NCI-H2171 treated with DMSO at 0.1 percent for 48 hours (cell line): ENCODE results near the gene RIT1.

ENCODE experiments used
- DNase-seq: peaks from one replicate; lab custom pipeline; 2025; lab: John Stamatoyannopoulos, UW

The RIT1 gene

DNA sequence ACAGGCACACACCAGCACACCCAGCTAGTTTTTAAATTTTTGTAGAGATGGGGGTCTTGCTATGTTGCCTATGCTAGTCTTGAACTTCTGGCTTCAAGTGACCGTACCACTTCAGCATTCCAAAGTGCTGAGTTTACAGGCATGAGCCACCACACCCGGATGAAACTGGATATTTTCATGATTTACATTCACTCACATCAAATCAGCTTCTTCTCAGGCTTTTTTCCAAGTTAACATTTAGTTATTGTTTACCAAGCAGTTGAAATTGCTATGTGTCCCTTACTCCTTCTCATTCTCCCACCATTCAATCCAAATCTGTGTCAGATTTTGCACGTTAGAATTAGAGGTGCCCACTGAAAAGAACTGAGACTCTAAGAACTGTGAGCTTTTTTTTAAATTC, 18.4 kb downstream of the RIT1 start:
- DNase-seq: no peak

- DNase-seq: no peak
These were observed 20.9 kb downstream of the RIT1 start for GRCh38 chr1:155890251-155890650.

DNA sequence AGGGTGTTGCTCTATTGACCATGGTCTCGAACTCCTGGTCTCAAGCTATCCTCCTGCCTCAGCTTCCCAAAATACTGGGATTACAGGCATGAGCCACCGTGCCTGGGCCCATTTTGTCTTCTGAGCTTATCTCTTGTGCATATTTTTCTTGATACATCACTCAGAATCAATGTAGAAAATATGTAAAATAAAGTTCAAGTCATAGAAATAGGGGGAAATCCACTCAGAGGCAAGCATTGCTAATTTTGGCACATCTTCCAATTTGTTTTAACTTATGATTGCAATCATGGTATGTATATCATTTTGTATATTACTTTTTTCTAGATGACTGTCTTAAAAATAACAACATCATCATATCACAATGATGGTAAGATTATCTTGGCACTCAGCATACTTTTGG, 21.6 kb downstream of the RIT1 start:
- DNase-seq: no peak

GRCh38 chr1:155888481-155888880, 22.7 kb downstream of the RIT1 start:
- no peak for DNase-seq

GRCh38 chr1:155884982-155885381, 26.2 kb downstream of the RIT1 start:
- no peak for DNase-seq

- DNase-seq: no peak
These were observed 26.9 kb downstream of the RIT1 start for GRCh38 chr1:155884031-155884960.

GRCh38 chr1:155882766-155883165, 28.4 kb downstream of the RIT1 start:
- no peak for DNase-seq

DNA sequence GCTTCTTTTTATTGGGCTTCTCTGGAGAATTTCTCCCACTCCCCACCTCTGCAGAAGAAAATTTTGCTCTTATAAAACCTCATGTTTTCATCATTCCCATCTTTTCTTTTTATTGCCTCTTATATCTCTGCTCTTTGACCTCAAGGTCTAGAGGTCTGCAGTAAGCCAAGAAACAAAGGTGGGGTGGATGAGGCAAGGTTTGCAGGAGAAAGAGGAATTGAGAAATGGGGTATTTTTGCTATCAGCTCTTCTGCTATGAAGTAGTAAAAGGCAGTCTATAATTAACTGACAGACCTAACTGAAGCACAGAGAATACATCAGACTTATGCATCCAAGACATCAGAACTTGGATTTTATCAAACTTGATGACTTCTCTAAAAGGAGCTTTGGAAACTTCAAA, 28.9 kb downstream of the RIT1 start:
- DNase-seq: no peak

DNA sequence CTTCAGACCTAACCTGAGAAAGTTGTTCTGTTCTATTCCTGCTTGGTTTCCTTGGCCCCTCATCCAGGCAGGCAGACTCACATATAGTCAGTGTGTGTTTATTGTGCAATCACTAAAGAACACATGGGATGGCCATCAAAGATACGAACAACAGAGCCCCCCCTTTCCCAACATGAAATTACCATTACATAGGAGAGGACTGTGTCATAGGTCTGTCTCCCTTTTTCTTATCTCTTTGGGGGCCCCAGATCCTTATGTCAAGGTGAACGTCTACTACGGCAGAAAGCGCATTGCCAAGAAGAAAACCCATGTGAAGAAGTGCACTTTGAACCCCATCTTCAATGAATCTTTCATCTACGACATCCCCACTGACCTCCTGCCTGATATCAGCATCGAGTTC, 30.2 kb downstream of the RIT1 start:
- DNase-seq: no peak

DNA sequence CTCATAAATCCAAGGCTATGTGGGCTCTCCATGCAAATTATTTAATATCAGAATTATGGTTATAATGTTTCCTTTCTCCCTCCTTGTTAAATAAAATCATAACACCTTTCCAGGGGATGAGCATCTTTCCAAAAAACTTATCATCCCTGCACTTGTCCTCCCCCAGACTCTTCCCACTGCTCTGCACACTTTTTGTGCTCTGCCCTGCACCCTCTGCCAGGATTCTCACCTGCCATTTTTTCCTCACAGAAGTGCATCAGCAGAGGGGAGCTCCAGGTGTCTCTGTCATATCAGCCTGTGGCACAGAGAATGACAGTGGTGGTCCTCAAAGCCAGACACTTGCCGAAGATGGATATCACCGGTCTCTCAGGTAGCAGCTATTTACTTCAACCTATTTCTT, 30.9 kb downstream of the RIT1 start:
- DNase-seq: no peak

DNA sequence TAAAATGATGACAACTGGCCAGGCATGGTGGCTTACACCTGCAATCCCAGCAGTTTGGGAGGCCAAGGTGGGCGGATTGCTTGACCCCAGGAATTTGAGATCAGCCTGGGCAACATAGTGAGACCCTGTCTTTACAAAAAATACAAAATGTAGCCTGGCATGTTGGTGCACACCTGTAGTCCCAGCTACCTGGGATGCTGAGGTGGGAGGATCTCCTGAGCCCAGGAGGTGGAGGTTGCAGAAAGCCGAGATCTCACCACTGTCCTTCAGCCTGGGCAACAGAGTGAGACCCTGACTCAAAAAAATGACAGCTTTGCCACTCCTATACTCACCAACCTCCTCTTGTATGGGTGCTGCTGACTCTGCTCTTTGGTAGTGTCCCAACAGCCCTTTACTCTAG, 33.2 kb downstream of the RIT1 start:
- no peak for DNase-seq

GRCh38 chr1:155873860-155874259, 37.3 kb downstream of the RIT1 start:
- no peak for DNase-seq

- DNase-seq: no peak
These were observed 38.6 kb downstream of the RIT1 start for GRCh38 chr1:155872527-155872926.

DNA sequence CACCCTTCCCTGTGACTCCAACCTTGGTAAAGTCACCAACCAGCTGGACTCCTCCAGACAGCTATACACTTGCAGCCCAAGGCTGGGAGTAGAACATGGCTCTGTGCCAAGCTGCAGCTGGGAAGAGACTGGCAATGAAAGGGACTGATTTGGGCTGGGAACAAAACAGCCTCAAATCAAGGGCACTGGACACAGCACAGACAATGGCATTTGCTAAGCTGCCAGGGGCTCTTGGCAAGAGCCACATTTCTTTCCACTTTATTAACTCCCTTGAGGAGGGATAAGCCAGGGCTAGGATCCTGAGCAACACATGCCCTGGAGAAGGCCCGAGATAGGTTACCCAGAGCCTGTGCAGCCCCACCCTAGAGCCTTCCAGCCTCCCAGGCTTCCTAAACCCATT, 39.8 kb downstream of the RIT1 start:
- DNase-seq: peak; percentile 60

DNA sequence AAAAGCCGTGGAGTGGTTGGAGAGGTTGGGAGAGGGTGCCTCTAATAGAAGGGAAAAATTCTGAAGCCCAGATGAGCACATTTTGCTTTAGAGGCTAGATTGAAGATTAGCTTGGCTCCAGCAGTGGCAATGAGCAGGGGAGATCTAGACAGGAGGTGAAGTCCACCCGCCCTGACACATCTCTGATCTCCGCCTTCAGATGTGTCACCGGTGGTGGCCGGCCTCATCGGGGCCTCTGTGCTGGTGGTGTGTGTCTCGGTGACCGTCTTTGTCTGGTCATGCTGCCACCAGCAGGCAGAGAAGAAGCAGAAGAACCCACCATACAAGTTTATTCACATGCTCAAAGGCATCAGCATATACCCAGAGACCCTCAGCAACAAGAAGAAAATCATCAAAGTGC, 43.4 kb downstream of the RIT1 start:
- no peak for DNase-seq

DNA sequence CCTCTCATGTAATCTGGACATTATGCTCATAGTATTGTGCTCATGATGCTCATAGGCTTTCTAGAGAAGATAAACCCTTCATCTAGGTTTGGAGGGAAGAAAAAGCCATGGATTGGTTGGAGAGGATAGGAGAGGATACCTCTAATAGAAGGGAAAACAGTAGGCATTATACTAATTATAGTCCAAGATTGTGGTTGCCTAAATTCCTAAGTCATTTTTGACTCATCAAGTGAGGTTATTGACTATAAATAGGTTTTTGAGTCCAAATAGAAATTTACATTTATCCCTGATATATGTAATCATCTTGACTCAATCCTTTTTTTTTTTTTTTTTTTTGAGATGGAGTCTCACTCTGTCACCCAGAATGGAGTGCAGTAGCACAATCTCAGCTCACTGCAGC, 46.8 kb downstream of the RIT1 start:
- DNase-seq: no peak

GRCh38 chr1:155861896-155862295, 49.3 kb downstream of the RIT1 start:
- no peak for DNase-seq

GRCh38 chr1:155860970-155861510, 50.1 kb downstream of the RIT1 start:
- peak; percentile 59 for DNase-seq

DNA sequence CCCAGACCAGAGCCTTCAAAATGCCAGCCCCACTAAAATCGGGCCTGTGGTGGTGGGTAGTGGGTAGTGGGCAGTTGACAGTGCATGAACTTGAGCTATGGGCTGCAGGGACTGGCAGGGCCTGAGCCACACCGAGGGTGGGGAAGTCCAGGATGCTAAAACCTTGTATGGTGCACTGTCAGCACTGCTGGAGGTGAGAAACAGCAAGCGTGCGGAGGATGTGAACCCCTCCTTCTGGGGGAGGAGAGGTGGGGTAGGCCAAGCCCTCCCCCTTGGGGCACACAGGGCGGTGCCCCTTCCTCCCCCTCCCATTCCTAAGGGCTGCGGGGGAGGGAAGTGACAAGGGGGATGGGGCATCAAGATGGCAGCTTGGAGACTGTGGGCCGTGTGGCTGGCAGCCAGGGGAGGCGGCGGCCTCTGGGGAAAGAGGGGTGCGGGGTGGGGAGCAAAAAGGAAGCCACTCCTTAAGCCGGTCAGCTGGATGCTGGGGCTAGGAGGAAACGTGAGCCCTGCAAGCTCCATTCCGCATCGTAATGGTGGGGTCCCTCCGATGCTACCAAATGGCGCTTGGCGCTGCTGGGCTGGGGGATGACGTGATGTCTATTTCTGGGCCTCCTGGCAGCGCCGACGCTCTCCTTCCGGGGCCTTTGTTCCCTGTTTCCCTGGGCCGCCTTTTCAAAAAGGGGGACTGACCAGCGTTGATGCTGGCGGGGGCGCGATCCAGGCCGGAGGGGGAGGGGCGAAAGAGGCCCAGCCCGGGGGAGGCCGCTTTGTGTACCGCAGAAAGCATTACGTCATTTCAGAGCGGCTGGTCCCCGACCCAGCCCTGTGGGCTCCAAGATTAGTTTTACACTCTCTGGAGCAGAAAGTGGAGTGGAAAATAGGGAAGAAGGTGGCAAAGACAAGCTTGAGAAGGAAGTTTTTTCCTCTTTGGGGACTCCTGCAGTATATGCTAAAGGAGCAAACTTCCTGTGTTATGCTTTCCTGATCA, 51.0 kb downstream of the RIT1 start:
- DNase-seq: peak; percentile 97

- peak; percentile 96 for DNase-seq
These were observed 51.8 kb downstream of the RIT1 start, which contains the start of gene SYT11 for GRCh38 chr1:155859234-155859829. Gene SYT11, plus strand, starts transcription at chr1:155859567. Its CDS starts 195 bp downstream, at chr1:155859762.

GRCh38 chr1:155858800-155859233, 52.3 kb downstream of the RIT1 start:
- DNase-seq: no peak
